ENCODE data around the gene NALCN. TPM values are rescaled to one million over a fixed set of nuclear protein-coding genes. Genes with fewer than 3 reads are reported as not detected.

Gene NALCN
- total and polyA plus RNA-seq, 10 donors: 0.02 to 0.13 (median 0.09) TPM; not detected in 2

GRCh38 chr13:101415358-101416174 lies 742 bp downstream of the NALCN start:
- 16 to 26% (median 17%) methylated on average over 21 to 43 of the region's 43 CpGs for WGBS, 5 donors
- intact Hi-C loops (cut with DNase I; ENCODE audit: low total_unique reads): no loop called here
- H3K27me3 ChIP-seq (replicated peaks in 1 of 7): peaks cover 0 to 55% (median 26%) of the 10 kb centered on the region in 7 donors
- TF ChIP-seq POLR2AphosphoS5 (IDR thresholded peaks at IDR 0.05) (no peak), POLR2A (IDR thresholded peaks at IDR 0.05) (no peak), CTCF (IDR thresholded peaks at IDR 0.05 in 8 of 11, conservative IDR thresholded peaks at IDR 0.05 in 3 of 11) (no peak)
- H3K27ac ChIP-seq: no peak overlapping the region
- H3K4me1 ChIP-seq: peaks cover 0 to 17% (median 6%) of the 10 kb centered on the region in 6 donors
- no peaks in the 10 kb centered on the region for H3K9me3 ChIP-seq
- peak overlapping the region in 6 of 8 donors; percentile 8 to 60 (median 26) for H3K4me3 ChIP-seq
- no peaks in the 10 kb centered on the region for H3K36me3 ChIP-seq
- no peak for DNase-seq

GRCh38 chr13:101412076-101412475 lies 4.2 kb downstream of the NALCN start:
- Histone ChIP-seq H3K9me3 (no peaks in the 10 kb centered on the region), H3K4me1 (peaks cover 0 to 16% (median 6%) of the 10 kb centered on the region in 6 donors), H3K27me3 (replicated peaks in 1 of 7) (peaks cover 0 to 35% (median 20%) of the 10 kb centered on the region in 7 donors), H3K4me3 (no peak overlapping the region), H3K27ac (no peak overlapping the region), H3K36me3 (no peaks in the 10 kb centered on the region)
- intact Hi-C loops (cut with DNase I; ENCODE audit: low total_unique reads): no loop called here
- DNase-seq: no peak
- 75 to 94% (median 89%) methylated on average over 1 of the region's 1 CpG for WGBS, 5 donors
- TF ChIP-seq CTCF (IDR thresholded peaks at IDR 0.05 in 8 of 11, conservative IDR thresholded peaks at IDR 0.05 in 3 of 11): no peak
- TF ChIP-seq POLR2A (IDR thresholded peaks at IDR 0.05): no peak
- TF ChIP-seq POLR2AphosphoS5 (IDR thresholded peaks at IDR 0.05): no peak

DNA sequence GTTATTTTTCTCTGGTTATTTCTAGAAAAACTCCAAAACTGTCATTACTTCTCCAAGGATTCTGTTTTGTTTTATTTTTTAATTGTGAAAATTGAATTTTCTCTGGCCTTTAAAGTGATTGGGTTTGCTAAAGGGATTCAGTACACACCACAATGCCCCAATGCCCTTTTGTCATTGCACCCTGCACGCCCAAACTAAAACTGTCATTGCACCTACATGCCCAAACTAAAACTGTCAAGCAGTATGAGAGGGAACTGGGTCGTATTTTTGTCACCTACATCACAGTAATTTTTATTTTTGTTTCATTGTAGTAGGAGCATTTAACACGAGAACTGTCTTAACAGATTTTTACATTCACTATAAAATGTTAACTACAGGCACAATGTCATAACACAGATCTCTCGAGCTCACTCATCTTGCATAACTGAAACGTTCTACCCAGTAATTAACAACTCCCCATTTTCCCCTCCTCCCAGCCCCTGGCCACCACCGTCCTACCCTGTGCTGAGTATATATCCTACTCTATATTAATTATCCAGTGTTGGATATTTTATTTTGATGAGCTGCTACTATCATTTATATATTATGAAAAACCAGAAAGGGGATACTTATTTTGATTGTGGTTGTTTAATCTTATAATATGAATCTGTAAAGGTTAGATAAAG lies 7.2 kb downstream of the NALCN start:
- H3K4me3 ChIP-seq: no peak overlapping the region
- no peaks in the 10 kb centered on the region for H3K4me1 ChIP-seq
- H3K27me3 ChIP-seq (replicated peaks in 1 of 7): peaks cover 0 to 7% (median 0%) of the 10 kb centered on the region in 7 donors
- DNase-seq: no peak
- H3K36me3 ChIP-seq: no peaks in the 10 kb centered on the region
- no peak for TF ChIP-seq POLR2A (IDR thresholded peaks at IDR 0.05)
- no peak for TF ChIP-seq POLR2AphosphoS5 (IDR thresholded peaks at IDR 0.05)
- TF ChIP-seq CTCF (IDR thresholded peaks at IDR 0.05 in 8 of 11, conservative IDR thresholded peaks at IDR 0.05 in 3 of 11): no peak
- WGBS, 5 donors: 61 to 70% (median 67%) methylated on average over 6 of the region's 6 CpGs
- H3K27ac ChIP-seq: no peak overlapping the region
- H3K9me3 ChIP-seq: no peaks in the 10 kb centered on the region
- intact Hi-C loops (cut with DNase I; ENCODE audit: low total_unique reads): no loop called here

DNA sequence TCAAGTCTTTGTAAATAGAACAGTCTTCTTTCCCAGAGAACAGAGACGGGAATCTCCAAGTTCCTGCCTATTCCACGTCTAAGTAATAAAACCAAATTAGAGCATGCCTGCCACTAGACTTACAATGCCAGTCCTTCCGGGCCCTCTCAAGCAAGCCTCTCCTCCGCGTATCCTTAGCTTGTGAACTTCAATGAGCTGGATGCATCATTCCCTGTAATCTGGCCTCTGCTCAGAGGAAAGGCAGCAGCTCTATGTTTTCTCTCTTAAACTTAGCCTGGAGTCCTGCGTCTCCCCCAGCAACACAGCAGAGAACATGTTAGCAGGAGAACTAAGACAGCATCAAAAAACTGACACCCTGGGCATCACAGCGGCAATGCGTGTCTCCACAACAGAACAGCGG lies 8.2 kb downstream of the NALCN start:
- Histone ChIP-seq H3K27me3 (replicated peaks in 1 of 7) (no peaks in the 10 kb centered on the region), H3K36me3 (no peaks in the 10 kb centered on the region), H3K4me1 (no peaks in the 10 kb centered on the region), H3K9me3 (no peaks in the 10 kb centered on the region), H3K27ac (no peak overlapping the region), H3K4me3 (no peak overlapping the region)
- TF ChIP-seq CTCF (IDR thresholded peaks at IDR 0.05 in 8 of 11, conservative IDR thresholded peaks at IDR 0.05 in 3 of 11): no peak
- TF ChIP-seq POLR2AphosphoS5 (IDR thresholded peaks at IDR 0.05): no peak
- no peak for TF ChIP-seq POLR2A (IDR thresholded peaks at IDR 0.05)
- 77 to 82% (median 79%) methylated on average over 9 of the region's 9 CpGs for WGBS, 5 donors
- DNase-seq: no peak
- intact Hi-C loops (cut with DNase I; ENCODE audit: low total_unique reads): no loop called here
